Ascending aorta (tissue), 2 donors: ENCODE data around the gene MACF1. TPM values are rescaled to one million over a fixed set of nuclear protein-coding genes. Genes with fewer than 3 reads are reported as not detected.

Source experiments
- DNase-seq, 2 donors: peaks; one replicate each; pipeline ENCODE4 v3.0.0-alpha.2; 2019; ENCODE audit warnings: low spot score in 2 of 2
- H3K27ac ChIP-seq, 2 donors: fragments of 200-600 bp; sonication (generic); one replicate each; pipeline ENCODE4 v1.5.1; 2016 to 2017; ENCODE audit warnings: mild to moderate bottlenecking in 1 of 2
- H3K27me3 ChIP-seq: fragments of 200-600 bp; sonication (generic); one replicate; pipeline ENCODE4 v1.5.1; 2017
- H3K36me3 ChIP-seq, 2 donors: fragments of 200-600 bp; sonication (generic); one replicate each; pipeline ENCODE4 v1.5.1; 2016
- H3K4me1 ChIP-seq, 2 donors: fragments of 200-600 bp; sonication (generic); one replicate each; pipeline ENCODE4 v1.5.1; 2016 to 2017; ENCODE audit warnings: mild to moderate bottlenecking in 1 of 2
- H3K4me3 ChIP-seq, 2 donors: fragments of 200-600 bp; sonication (generic); one replicate each; pipeline ENCODE4 v1.5.1; 2016 to 2017; ENCODE audit warnings: mild to moderate bottlenecking in 1 of 2
- H3K9me3 ChIP-seq, 2 donors: fragments of 200-600 bp; sonication (generic); one replicate each; pipeline ENCODE4 v1.5.1; 2016
- CTCF ChIP-seq, 3 experiments: fragments of 200-600 bp in 2 of 3; fragments of 450-650 bp in 1 of 3; sonication (generic) in 2 of 3; IDR thresholded peaks; one replicate each; pipeline ENCODE4 v1.5.1; 2016 to 2019; ENCODE audit warnings: antibody characterized with exemption in 3 of 3, mild to moderate bottlenecking in 1 of 3, moderate library complexity in 1 of 3
- intact Hi-C: fragments of 100-400 bp; cut with DNase I; formaldehyde crosslinking; loops from one replicate; pipeline ENCODE4 v1.15.1; 2023
- total RNA-seq: library from RNA; depleted of rRNA; stranded (reverse); fragments of >200 nt; gene quantifications from one replicate; pipeline ENCODE4 v1.1.0, GENCODE V29; 2016

Gene MACF1
- total RNA-seq, 1 donor from 2014 or later, result 279 TPM

- DNase-seq, result no peak
- Histone ChIP-seq H3K27me3 (no peaks in the 10 kb centered on the region), H3K9me3 (no peaks in the 10 kb centered on the region), H3K4me3 (no peak overlapping the region), H3K27ac (peak overlapping the region; percentile 81 to 85), H3K36me3 (peaks cover 6 to 8% of the 10 kb centered on the region in 2 donors), H3K4me1 (peaks cover 39 to 80% of the 10 kb centered on the region in 2 donors)
- intact Hi-C loops, result no loop called here
- TF ChIP-seq CTCF (IDR thresholded peaks at IDR 0.05), result no peak
Measured at GRCh38 chr1:39392851-39393573, 188.5 kb downstream of the MACF1 start.

GRCh38 chr1:39393645-39394044 is 189.2 kb downstream of the MACF1 start:
- Histone ChIP-seq H3K27ac (peak overlapping the region; percentile 81 to 85), H3K4me1 (peaks cover 36 to 79% of the 10 kb centered on the region in 2 donors), H3K27me3 (no peaks in the 10 kb centered on the region), H3K4me3 (no peak overlapping the region), H3K36me3 (peaks cover 0 to 4% of the 10 kb centered on the region in 2 donors), H3K9me3 (no peaks in the 10 kb centered on the region)
- intact Hi-C loops, result no loop called here
- TF ChIP-seq CTCF (IDR thresholded peaks at IDR 0.05), result no peak
- no peak for DNase-seq

- Histone ChIP-seq H3K4me3 (no peak overlapping the region), H3K27ac (peak overlapping the region; percentile 81 to 85), H3K36me3 (peaks cover 0 to 4% of the 10 kb centered on the region in 2 donors), H3K9me3 (no peaks in the 10 kb centered on the region), H3K4me1 (peaks cover 39 to 82% of the 10 kb centered on the region in 2 donors), H3K27me3 (no peaks in the 10 kb centered on the region)
- intact Hi-C loops, result no loop called here
- no peak for DNase-seq
- TF ChIP-seq CTCF (IDR thresholded peaks at IDR 0.05), result no peak
Measured at GRCh38 chr1:39394059-39394458, 189.6 kb downstream of the MACF1 start.

GRCh38 chr1:39394598-39394997 is 190.1 kb downstream of the MACF1 start:
- no peak for TF ChIP-seq CTCF (IDR thresholded peaks at IDR 0.05)
- H3K4me1 ChIP-seq, result peaks cover 39 to 82% of the 10 kb centered on the region in 2 donors
- no peak for DNase-seq

GRCh38 chr1:39395357-39395831 is 190.9 kb downstream of the MACF1 start:
- no peak for TF ChIP-seq CTCF (IDR thresholded peaks at IDR 0.05)
- Histone ChIP-seq H3K4me3 (peak overlapping the region in 1 of 2 donors; percentile 29), H3K9me3 (no peaks in the 10 kb centered on the region), H3K4me1 (peaks cover 39 to 74% of the 10 kb centered on the region in 2 donors), H3K27me3 (no peaks in the 10 kb centered on the region), H3K36me3 (peaks cover 0 to 4% of the 10 kb centered on the region in 2 donors), H3K27ac (peak overlapping the region; percentile 81 to 85)
- intact Hi-C loops, result no loop called here
- DNase-seq, result no peak

More at GRCh38 chr1:39394598-39394997, 190.1 kb downstream of the MACF1 start:
- peaks cover 0 to 4% of the 10 kb centered on the region in 2 donors for H3K36me3 ChIP-seq
- intact Hi-C loops, result no loop called here
- H3K4me3 ChIP-seq, result peak overlapping the region in 1 of 2 donors; percentile 29
- peak overlapping the region; percentile 81 to 85 for H3K27ac ChIP-seq
- no peaks in the 10 kb centered on the region for H3K27me3 ChIP-seq
- no peaks in the 10 kb centered on the region for H3K9me3 ChIP-seq
